Activated naive CD4-positive, alpha-beta T cell treated with Interleukin-2 at 50 U/mL for 16 hours (primary cell): ENCODE data around the gene TPBGL.

ENCODE experiments used
- DNase-seq: peaks from one replicate; pipeline ENCODE4 v3.0.0-alpha.2; 2020

TPBGL gene

DNA sequence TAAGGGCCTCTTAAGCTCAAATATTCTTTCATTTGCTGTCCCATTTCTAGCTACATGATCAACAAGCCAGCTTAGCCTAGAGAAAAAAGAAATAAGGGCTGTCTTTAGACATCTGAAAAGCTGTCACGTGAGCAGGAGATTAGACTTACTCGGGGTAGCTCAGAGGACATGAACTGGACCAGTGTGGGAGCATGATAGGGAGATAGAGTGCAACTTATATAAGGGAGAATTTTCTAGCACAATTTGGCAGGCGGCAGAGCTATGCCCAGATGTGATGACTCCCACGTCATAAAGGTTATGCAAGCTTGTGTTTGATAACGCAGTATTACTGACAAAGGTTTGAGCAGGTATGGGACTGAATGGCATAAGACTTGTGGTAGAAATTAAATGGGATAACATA is 28.2 kb upstream of the TPBGL start:
- DNase-seq, result no peak

DNA sequence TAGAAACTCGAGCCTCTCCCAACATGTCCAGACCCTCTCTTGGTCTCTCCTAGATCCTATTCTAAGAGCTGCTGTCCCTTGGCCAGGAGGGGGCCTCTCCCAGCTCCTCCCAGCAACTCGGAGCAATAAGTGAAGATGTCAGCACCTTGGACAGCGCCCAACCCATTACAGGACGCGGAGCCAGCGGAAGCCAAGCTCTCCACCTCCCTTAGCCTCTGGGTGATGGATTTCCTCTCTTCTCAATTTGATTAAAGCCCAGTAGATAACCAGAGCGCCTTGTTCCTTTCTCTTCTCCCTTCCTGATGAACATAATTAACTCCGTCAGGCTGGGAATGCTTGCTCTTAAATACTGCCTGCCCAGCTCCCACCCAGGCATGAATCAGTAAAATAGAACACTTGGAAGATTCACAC is 26.2 kb upstream of the TPBGL start:
- peak; percentile 76 for DNase-seq

DNA sequence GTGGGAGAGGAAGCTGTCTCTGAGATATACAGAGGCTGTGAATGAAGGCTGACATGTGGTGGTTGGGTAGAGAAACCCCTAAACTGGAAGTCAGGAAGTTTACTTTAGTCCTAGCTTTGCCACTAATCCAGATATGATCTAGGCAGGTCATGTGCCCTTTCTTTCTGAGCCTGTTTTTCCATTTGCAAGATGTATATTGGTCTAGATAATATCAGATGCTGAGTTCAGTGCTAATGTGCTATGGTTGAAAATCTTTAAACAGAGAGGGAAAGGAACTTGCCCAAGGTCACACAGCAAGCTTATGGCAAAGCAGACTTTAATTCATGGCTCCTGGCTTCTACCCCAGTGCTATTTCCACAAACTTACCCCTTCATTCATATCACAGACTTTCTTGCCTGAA is 25.7 kb upstream of the TPBGL start:
- DNase-seq, result no peak

DNA sequence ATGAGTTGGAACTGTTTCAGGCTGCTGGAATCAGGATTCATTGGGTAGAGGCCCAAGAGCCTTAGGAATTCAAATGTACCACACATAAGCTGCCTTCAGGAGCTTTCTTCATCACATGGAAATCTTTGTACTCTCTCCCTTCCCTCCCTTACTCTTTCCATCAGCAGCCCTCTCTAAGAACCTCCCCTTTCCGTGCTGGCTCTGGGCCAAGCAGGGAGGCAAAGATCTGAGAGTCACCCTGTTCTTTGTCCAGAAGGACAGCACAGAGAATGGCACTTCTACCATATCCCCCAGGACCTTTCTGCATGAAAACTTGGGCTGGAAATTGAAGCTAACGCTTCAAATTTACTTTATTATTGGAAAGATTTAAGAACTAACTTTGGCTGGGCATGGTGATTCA is 20.7 kb upstream of the TPBGL start:
- DNase-seq, result no peak

DNA sequence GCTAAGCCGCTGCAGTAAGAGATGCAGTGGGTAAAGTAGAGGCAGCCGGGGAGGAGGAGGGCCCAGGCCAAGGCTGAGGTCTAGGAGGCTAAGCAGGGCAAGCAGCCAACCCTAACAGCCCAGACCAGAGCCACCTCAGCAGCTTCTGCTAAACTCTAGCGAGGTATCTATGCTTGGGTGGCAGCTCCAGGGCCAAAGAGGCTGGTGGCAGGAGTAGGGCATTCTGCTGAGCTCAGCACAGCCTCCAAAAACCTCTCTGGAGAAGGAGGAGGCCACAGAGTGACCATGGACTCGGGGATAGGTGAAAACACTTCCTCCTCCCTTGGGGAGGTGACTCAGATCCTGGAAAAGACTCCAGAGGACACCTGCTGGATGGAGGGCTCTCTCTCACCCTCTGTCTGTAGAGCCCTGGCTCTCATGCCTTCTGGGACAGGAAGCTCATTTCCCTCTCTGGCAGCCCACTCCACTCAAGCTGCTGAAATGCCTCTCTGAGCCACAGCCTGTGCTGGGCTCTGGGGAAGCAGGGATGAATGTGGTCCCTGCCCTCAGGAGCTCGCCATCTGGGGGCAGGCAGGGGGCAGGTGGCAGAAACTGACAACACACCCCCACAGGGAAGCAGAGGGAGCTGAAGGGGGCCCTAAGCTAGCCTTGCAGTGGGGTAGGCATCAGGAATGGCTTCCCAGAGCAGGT is 16.5 kb upstream of the TPBGL start:
- no peak for DNase-seq

DNA sequence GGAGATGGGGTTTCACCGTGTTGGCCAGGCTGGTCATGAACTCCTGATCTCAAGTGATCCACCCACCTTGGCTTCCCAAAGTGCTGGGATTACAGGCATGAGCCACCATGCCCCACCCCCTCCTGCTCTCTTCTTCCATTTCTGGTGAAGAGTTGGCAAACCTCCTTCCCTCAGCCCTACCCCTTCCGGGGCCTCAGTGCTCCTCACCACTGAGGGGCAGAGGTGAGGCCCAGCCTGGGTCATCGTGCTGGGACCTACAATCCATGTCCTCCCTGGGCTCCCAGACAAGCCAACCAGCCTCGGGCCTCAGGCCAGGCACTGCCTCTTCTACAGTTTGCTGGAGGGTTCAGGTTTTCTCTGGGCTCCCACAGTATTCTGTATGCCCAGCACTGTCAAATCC is 14.8 kb upstream of the TPBGL start:
- DNase-seq, result no peak

DNA sequence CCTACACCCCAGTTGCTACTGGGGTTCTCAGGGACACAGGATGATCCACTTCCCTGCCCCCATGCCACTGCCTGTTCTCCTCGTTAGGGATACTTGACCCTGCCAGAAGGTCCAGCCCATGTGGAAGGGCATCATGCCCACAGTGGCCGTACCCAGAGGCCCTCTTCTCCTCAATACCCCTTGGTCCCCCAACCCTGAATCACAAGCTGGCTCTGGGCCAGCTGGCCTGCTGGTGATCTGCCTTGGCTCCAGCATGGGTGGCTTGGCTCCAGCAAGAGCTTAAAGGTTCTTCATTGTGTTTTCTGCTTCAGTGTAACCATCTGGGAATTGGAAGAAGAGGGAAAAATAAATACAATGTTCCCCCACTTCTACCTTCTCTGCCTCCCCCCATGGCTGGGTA is 11.1 kb upstream of the TPBGL start:
- no peak for DNase-seq

DNA sequence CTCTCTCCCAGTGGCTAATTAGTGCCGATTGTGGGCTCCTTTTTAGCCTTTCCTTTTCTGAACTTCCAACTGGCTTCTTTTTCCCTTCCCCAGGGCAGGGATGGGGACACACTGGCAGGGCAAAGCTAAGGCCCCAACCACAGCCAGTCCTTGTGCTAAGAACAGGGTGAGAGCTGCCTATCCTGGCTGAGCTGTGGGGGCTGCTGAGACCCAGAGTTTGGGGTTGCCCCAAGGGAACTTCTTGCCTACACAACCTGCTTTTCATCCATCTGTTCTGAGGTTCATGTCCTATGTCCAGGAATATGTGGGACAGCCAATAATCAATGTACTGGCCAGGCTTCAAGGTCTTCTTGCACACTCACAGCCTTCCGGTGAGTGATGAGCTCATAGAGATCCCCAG is 10.0 kb upstream of the TPBGL start:
- DNase-seq, result no peak

DNA sequence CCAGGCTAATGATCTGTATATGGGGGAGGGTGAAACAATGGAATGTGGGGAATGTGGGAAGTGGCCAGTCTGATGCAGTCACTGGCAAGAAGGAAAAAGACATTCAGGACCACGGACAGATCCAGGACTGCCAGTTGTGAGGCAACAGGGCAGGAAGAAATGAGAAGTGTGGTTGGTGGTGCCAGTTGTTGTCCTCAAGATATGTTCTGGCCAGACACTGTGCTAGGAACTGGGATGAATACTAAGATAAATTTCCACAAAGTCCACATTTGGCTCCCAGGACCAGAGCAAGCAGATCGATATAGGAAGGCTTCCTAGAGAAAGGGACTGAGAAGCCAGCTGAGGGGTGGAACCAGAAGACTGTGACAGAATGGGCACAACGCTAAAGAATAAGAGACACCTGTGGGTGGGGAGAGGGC is 6.8 kb upstream of the TPBGL start:
- DNase-seq, result no peak

DNA sequence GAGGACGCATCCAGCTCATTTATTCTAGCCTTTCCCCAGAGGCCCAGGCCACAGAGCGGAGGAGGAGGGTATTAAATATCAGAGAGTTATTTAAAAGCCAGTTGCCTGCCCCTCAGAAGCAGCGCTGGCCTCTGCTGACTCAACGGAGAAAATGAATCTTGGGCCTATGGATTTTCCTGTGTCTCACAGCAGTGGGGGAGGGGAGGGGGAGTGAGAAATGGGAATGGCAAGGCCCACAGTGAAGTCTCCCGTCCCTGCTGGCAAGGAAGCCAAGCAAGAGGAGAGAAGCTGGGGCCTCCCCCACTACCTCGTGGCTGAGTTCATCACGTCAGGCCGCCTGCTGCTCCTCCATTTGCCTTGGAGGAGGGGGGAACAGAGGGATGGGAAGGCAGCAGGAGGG is 4.5 kb upstream of the TPBGL start:
- no peak for DNase-seq

DNA sequence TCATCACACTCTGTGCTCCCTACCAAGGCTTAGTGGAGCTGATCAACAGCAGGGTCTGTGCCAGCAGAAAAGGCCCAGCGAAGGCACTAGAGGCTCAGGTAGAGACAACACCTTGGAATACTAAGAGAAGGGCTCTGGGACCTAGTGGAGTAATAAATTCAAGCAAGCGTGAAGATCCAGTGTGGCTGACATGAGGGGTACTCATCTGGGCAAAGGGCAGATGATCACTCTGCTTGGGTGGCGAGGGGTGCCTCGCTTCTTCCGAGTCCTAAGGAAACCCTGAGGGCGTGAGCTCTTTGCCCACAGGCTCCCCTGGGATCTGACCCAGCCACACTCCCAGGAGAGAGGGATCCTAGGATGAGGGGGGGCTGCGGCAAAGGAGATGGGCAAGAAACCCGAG is 3.5 kb upstream of the TPBGL start:
- DNase-seq, result no peak

DNA sequence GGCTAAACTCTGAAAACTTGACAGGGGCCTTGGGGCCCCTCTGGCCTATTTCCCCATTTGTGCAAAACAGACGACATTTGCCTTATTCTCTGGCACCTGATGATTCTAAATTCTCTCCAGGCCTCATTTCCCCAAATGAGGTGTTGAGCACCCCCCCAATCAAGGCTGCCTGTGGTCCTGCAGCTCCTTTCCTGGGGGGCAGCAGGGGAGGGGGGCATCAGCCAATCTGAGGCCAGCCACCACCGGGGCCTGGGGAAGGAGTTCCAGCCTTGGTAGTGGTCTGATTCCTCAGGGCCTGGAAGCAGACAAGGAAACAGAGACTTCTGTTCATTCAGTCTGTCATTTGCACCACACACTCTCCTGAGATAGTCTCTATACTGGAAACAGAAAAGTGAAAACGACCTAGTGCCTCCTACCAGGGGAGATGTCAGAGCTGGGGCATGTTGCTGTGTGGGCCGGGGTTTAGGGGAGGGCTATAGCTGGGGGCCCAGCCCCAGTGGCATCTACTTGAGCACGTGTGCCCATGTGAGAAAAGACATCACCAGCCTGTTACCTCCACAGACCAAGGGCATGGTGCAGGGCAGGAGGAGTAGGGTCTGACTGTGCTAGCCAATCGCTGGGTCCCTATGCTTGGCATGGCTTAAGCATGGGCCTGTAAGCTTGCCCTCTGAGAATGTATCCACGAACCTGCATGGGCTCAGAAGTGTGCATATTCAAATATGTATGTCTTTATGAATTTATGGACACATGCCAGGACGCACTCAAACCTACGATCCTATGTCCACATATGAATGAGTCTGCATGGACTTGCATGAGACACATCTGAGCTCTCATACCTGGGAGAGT is 1.8 kb upstream of the TPBGL start:
- no peak for DNase-seq

DNA sequence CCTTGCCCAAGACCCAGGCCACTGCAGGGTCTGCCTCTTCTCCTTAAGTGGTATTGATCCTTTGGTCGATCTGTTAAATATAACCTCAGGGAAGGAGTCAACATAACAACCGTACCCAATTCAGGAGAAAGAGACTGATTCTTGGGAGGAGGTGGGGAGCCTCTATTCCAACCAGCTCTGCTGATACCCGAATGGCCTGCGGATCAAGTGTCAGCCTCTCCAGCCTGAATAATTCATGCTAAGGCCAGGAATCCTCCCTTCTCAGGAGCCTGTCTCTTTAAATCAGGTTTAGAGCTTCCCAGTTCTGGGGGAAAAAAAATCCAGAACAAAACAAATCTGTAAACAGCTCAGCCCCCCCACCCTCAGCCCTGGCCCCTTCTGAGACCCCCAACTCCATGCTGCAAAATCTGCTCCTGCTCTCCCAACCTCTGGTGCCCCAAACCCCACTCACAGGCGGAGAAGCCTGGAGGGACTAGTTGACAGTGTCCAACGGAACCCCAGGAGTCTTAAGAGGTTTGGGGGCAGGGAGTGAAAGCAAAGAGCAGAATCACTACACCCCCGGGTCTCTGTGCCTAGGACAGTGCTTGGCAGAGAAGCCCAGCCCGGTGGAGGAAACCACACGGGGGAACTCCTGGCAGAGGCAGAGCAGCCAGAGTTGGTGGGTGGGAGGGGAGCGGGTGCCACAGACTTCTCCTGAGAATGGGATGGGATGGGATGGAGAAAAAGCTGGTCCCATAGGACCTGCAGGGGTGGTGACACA is 863 bp upstream of the TPBGL start:
- DNase-seq, result no peak

DNA sequence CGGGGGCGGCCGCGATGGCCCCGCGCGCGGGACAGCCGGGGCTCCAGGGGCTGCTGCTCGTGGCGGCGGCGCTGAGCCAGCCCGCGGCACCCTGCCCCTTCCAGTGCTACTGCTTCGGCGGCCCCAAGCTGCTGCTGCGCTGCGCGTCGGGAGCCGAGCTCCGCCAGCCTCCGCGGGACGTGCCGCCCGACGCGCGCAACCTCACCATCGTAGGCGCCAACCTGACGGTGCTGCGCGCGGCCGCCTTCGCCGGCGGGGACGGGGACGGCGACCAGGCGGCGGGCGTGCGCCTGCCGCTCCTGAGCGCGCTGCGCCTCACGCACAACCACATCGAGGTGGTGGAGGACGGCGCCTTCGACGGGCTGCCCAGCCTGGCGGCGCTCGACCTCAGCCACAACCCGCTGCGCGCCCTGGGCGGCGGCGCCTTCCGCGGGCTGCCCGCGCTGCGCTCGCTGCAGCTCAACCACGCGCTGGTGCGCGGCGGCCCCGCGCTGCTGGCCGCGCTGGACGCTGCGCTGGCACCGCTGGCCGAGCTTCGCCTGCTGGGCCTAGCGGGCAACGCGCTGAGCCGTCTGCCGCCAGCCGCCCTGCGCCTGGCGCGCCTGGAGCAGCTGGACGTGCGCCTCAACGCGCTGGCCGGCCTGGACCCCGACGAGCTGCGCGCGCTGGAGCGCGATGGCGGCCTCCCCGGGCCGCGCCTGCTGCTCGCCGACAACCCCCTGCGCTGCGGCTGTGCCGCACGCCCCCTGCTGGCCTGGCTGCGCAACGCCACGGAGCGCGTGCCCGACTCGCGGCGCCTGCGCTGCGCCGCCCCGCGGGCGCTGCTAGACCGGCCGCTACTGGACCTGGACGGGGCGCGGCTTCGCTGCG is 697 bp downstream of the TPBGL start:
- peak; percentile 90 for DNase-seq

DNA sequence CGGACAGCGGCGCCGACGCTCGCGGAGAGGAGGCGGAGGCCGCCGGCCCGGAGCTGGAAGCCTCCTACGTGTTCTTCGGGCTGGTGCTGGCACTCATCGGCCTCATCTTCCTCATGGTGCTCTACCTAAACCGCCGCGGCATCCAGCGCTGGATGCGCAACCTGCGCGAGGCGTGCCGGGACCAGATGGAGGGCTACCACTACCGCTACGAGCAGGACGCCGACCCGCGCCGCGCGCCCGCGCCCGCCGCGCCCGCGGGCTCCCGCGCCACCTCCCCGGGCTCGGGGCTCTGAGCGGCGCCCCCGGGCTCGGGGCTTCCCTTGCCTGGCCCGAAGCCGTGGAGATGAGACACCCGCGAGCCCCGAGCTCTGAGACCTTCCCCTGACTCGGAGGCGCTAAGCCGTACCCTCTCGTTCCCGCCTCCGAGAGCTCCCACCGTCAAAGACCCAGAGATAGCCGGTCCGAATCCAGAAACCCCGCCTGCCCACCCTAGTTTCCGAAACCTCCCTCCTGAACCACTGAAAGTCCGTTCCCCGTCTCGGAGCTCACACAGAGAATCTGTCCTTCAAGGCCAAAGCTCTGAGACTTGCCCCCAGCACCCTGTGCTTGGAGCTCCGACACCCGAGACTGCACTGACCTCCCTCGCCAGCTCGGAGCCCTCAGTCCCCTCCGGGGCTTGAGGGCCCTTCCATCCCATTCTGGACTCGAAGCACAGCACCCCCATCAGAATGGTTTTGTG is 1.5 kb downstream of the TPBGL start:
- DNase-seq, result no peak

DNA sequence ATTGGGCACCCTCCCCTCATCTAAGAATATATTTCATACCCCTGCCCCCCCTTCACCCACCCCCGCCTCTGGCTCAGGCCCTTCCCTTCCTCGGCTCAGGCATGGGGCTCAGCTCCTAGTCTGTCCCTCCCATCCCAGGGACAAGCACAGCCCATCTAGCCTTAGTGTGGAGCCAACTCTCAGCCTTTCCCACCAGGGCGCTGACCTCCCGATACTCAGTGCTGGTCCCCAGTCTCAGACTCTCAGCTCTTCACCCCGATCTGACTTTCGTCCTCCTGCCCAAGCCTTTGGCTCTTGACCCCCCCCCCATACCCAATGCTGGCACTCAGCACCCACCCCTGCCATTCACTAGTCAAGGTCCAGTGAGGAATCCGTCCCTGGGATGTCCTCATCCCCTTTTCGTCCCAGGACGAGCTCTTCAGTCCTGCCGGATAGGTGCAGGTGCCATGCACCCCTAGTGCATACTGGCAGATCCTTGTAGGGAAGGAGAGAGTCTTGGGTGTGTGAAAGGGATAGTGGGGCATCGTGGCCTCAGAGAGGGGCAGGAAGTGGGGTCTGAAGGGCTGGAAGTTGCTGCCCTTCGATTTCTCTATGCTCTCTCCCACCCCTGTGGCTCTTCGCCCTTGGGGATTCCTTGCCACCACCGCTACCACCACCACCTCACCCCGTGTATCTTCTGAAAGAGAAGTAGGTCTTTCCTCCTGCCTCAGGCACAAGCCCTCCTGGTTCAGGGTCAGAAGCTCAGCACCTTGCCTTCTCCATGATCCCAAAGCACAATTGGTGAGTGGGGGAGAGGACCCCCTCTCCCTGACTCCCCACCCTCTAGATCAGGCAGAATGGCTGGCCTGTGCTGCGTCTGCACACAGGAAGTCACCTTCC is 2.4 kb downstream of the TPBGL start:
- no peak for DNase-seq

DNA sequence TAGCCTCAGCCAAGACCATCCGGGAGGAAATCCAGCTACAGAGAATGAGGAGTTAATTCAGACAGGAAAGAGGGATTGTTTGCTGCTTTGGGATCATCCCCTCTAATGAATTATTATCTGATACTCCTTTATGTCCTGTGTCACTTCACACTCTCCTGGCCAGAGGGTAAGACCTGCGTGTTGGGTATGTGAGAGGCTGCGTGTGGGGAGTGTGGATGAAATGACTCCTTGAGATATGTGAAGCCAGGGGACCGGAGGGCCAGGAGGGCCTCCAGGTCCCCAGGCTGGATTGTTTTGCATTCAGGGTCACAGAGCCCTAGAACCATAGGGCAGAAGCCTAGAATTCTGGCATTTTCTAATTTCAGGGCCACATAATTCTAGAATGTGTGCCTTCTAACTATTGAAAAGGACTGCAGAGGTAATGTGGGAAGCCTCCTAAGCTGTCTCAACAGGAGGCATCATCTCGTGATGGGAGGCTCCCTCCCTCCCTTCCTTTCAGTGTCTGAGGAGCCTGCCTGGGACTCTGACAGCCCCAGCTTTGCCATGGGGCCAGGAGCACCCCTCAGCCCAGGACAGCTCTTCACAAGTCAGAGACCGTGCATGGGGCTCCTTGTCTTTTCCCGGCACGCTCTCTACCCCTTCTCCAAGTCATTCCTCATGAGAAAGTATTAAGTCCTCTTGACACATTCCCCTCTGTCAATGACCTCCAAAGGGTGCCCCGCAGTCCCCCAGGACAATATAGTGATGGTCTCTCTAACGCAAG is 3.7 kb downstream of the TPBGL start:
- DNase-seq, result no peak

DNA sequence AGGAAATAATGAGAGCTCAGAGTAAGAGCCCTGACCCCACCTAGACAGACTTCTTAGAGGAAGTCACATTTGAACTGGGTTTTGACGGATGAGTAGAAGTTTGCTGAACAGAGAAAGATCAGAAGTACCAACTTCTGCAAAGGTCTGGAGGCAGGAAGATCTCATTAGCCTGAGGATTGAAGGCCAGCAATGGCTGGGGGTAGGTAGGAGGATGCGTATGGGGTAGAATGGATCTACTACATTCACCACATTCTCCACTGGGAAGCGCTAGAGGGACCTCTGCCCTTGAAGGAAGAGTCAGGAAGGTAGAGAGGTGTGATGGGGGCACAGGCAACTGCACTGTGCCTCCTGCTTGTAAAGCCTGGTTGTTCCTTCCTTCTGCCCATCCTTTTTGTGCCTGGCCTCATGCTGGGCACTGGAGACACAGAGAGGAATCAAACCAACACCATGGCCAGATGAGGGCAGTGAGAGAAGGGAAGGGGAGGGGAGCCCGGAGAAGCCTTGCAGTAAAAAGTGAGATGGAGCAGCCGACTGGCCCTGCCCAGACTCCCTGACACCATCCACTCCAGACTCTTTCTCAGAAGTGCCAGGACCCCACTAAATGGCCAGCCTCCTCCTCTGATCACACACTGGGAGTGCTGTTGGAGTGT is 4.9 kb downstream of the TPBGL start:
- no peak for DNase-seq

DNA sequence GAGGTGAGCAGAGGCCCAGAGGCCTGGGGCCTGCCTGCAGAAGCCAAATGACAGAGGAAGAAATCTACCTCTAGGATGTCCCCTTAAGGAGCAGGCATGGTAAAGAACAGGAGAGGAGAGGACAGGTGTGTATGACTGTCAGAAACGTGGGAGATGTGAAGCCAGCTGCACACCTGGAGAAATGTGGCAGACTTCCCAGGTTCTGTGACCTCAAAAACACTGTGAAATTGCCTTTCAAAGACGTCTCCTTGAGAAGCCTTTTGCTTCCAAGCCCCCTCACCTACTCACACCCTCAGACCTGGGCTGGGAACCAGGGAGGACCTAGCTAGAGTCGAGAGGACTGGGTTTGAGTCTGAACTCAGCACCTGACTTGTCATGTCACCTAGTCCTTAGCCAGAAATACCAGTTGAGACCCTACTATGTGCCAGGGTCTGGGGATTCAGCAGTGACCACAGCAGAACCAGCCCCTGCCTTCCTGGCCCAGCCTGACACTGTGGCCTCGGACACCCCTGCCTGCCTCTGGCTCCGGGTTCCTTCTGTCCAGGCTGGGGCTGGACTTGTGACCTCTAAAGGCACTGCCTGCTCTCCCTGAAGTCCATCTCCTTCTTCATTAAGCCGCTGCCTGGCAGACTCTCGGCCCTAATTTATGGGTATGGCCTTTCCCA is 5.6 kb downstream of the TPBGL start:
- no peak for DNase-seq
